Lung (tissue), 12 donors: ENCODE measurements around the gene PRSS1. TPM values are rescaled to one million over a fixed set of nuclear protein-coding genes. Genes with fewer than 3 reads are reported as not detected.

Experiments used
- ATAC-seq: fragments of 200-7000 bp; cut with Tn5 transposase; one replicate; pipeline ENCODE4 v1.9.1; 2020; ENCODE audit warnings: moderate number of reproducible peaks; ENCODE audit not compliant: insufficient read depth, low FRiP score
- DNase-seq, 3 donors: peaks; one replicate each; pipeline ENCODE4 v3.0.0-alpha.2; 2013 to 2017
- H3K27ac ChIP-seq, 2 donors: one replicate each; pipeline ENCODE4 v1.5.1; 2013; ENCODE audit warnings: mild to moderate bottlenecking in 2 of 2, moderate library complexity in 2 of 2, control low read depth in 1 of 2, inconsistent platforms in 1 of 2, low read depth in 1 of 2, low read length in 1 of 2
- H3K27me3 ChIP-seq, 3 donors: one replicate each; pipeline ENCODE4 v1.5.1; 2013; ENCODE audit warnings: low read length in 2 of 3; ENCODE audit not compliant: control insufficient read depth in 3 of 3, insufficient read depth in 3 of 3
- H3K36me3 ChIP-seq, 4 donors: one replicate each; pipeline ENCODE4 v1.5.1; 2013; ENCODE audit warnings: low read length in 4 of 4, mild to moderate bottlenecking in 1 of 4, moderate library complexity in 1 of 4; ENCODE audit not compliant: control insufficient read depth in 4 of 4, insufficient read depth in 4 of 4
- H3K4me1 ChIP-seq, 5 donors: one replicate each; pipeline ENCODE4 v1.5.1; 2013; ENCODE audit warnings: low read length in 5 of 5, mild to moderate bottlenecking in 2 of 5, moderate library complexity in 1 of 5; ENCODE audit not compliant: control insufficient read depth in 5 of 5, insufficient read depth in 5 of 5
- H3K4me3 ChIP-seq: one replicate; pipeline ENCODE4 v1.5.1; 2013; ENCODE audit warnings: mild to moderate bottlenecking, control low read depth, moderate library complexity
- H3K9ac ChIP-seq, 2 donors: one replicate each; pipeline ENCODE4 v1.5.1; 2013; ENCODE audit warnings: low read length in 2 of 2, control low read depth in 1 of 2; ENCODE audit not compliant: insufficient read depth in 1 of 2
- H3K9me3 ChIP-seq, 4 donors: one replicate each; pipeline ENCODE4 v1.5.1; 2013; ENCODE audit warnings: low read length in 3 of 4, mild to moderate bottlenecking in 1 of 4, moderate library complexity in 1 of 4; ENCODE audit not compliant: control insufficient read depth in 4 of 4, insufficient read depth in 3 of 4
- CTCF ChIP-seq: IDR thresholded peaks from 2 replicates; pipeline ENCODE4 v1.5.1; 2012; ENCODE audit warnings: mild to moderate bottlenecking; ENCODE audit errors: control extremely low read depth, extremely low read depth
- WGBS, 2 donors: extraction: QIAGEN DNeasy Blood & Tissue Kit; methylation state at CpG; one replicate each; pipeline ENCODE4 v1.1.7; 2013; 5-methylcytosine and 5-hydroxymethylcytosine counted together
- polyA plus RNA-seq, 2 donors: library from polyadenylated mRNA; stranded (reverse); fragments of 200-250 nt; gene quantifications; one replicate each; pipeline ENCODE4 v1.2.1, GENCODE V29; 2013
- total RNA-seq, 2 donors: library from RNA; depleted of rRNA in 1 of 2; stranded (reverse); fragments of >200 nt in 1 of 2; gene quantifications; one replicate each; pipeline ENCODE4 v1.2.1, GENCODE V29; 2014 to 2021
- donor health status: control.
- donor health status: control.
- donor health status: Bipolar disorder and iron deficiency.
- donor health status: healthy.
- donor health status: DM: yes; HTN: yes; CAD: no.

Gene PRSS1
- total and polyA plus RNA-seq, 4 donors, result 0.41 to 16.8 (median 1.1) TPM; not detected in 1

DNA sequence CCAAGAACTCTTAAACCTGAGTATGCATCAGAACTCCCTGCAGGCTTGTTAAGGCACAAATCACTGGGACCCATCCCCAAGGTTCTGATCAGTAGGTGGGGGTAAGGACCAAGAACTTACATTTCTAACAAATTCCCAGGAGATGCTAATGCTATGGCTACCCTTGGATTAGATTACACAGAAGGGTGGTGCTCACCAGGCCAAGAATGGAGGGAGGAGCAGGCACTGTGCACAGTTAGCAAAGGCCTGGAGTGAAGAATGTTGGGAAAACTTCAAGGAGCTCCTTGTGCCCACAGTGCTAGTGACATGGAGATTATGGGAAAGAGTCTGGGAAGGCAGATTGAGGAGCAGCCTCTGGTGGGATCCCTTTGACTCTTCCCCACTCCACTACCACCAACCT is 23.4 kb downstream of the PRSS1 start:
- Histone ChIP-seq H3K27ac (no peak overlapping the region), H3K4me1 (no peaks in the 10 kb centered on the region), H3K27me3 (peaks cover 0 to 3% (median 0%) of the 10 kb centered on the region in 3 donors), H3K4me3 (no peak overlapping the region), H3K9me3 (no peaks in the 10 kb centered on the region), H3K9ac (no peak overlapping the region), H3K36me3 (no peaks in the 10 kb centered on the region)
- no peak for TF ChIP-seq CTCF
- no peak for ATAC-seq
- no peak for DNase-seq

DNA sequence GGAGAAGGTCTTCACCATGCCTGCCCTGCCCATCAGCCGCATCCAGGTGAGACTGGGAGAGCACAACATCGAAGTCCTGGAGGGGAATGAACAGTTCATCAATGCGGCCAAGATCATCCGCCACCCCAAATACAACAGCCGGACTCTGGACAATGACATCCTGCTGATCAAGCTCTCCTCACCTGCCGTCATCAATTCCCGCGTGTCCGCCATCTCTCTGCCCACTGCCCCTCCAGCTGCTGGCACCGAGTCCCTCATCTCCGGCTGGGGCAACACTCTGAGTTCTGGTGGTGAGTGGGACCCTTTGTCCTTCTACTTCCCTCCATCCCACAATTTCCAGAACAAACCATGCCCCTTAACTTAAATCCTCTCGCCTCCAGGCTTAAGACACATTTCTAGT is 24.0 kb downstream of the PRSS1 start:
- no peak for TF ChIP-seq CTCF
- no peak for DNase-seq
- Histone ChIP-seq H3K9ac (no peak overlapping the region), H3K4me1 (no peaks in the 10 kb centered on the region), H3K9me3 (no peaks in the 10 kb centered on the region), H3K4me3 (no peak overlapping the region), H3K27me3 (peaks cover 0 to 3% (median 0%) of the 10 kb centered on the region in 3 donors), H3K36me3 (no peaks in the 10 kb centered on the region), H3K27ac (no peak overlapping the region)
- 77 to 80% methylated on average over 12 of the region's 12 CpGs for WGBS, 2 donors
- no peak for ATAC-seq

GRCh38 chr7:142773937-142774744 is 24.9 kb downstream of the PRSS1 start:
- Histone ChIP-seq H3K4me1 (no peaks in the 10 kb centered on the region), H3K9me3 (no peaks in the 10 kb centered on the region), H3K4me3 (no peak overlapping the region), H3K27ac (no peak overlapping the region), H3K36me3 (no peaks in the 10 kb centered on the region), H3K27me3 (peaks cover 0 to 3% (median 0%) of the 10 kb centered on the region in 3 donors), H3K9ac (no peak overlapping the region)
- no peak for TF ChIP-seq CTCF
- whole genome bisulfite sequencing, 2 donors, result 69 to 72% methylated on average over 4 of the region's 4 CpGs
- ATAC-seq (no peak), DNase-seq (no peak)
